OCI-LY3 (cell line): ENCODE measurements around the gene WDR76.
"Not testable (repeated sequence)": the region's sequence is repeated elsewhere in the genome, so short reads cannot be mapped to it uniquely, and the experiment has no call there.

Source experiments
- H2AFZ ChIP-seq: fragments of 200-600, 300-600 bp; shearing (Covaris generic); 2 replicates; pipeline ENCODE4 v1.6.0; 2014; ENCODE audit warnings: antibody characterized with exemption, low read depth, low read length
- H3K27ac ChIP-seq: fragments of 200-600, 300-600 bp; sonication (generic); 2 replicates; pipeline ENCODE4 v1.5.1; 2014; ENCODE audit warnings: mild to moderate bottlenecking, low read length, moderate library complexity, mixed read lengths
- H3K27me3 ChIP-seq: fragments of 200-600, 300-600 bp; sonication (generic); 2 replicates; pipeline ENCODE4 v1.6.1; 2014; ENCODE audit warnings: low read depth, low read length, mixed read lengths
- H3K36me3 ChIP-seq: fragments of 200-600, 300-600 bp; sonication (generic); replicated peaks from 2 replicates; pipeline ENCODE3; 2014; ENCODE audit warnings: low read depth, low read length, mixed read lengths
- H3K4me1 ChIP-seq: fragments of 300-600, 200-600 bp; sonication (generic); 2 replicates; pipeline ENCODE4 v1.6.1; 2014; ENCODE audit warnings: low read length, mixed read lengths
- H3K4me2 ChIP-seq: fragments of 200-600, 300-600 bp; sonication (generic); 2 replicates; pipeline ENCODE4 v1.6.1; 2014; ENCODE audit warnings: low read length, mixed read lengths
- H3K4me3 ChIP-seq: fragments of 300-600, 200-600 bp; sonication (generic); 2 replicates; pipeline ENCODE4 v1.5.1; 2014; ENCODE audit warnings: antibody characterized with exemption, mild to moderate bottlenecking, low read length, moderate library complexity
- H3K79me2 ChIP-seq: fragments of 300-600, 200-600 bp; shearing (Covaris generic); 2 replicates; pipeline ENCODE4 v1.6.1; 2014; ENCODE audit warnings: mild to moderate bottlenecking, low read length, mixed read lengths
- H3K9ac ChIP-seq: fragments of 300-600, 200-600 bp; shearing (Covaris generic); 2 replicates; pipeline ENCODE4 v1.6.0; 2014; ENCODE audit warnings: mild to moderate bottlenecking, low read length, moderate library complexity
- H3K9me3 ChIP-seq: fragments of 200-600, 300-600 bp; shearing (Covaris generic); 2 replicates; pipeline ENCODE4 v1.6.1; 2014; ENCODE audit warnings: low read length, mixed read lengths; ENCODE audit not compliant: insufficient read depth
- H4K20me1 ChIP-seq: fragments of 200-600, 300-600 bp; sonication (generic); 2 replicates; pipeline ENCODE4 v1.6.1; 2016; ENCODE audit warnings: low read length, mixed read lengths; ENCODE audit not compliant: insufficient read depth
- EZH2phosphoT487 ChIP-seq: fragments of 200-600 bp; shearing (Covaris generic); IDR thresholded peaks from 2 replicates; pipeline ENCODE4 v1.6.1; 2018; ENCODE audit warnings: antibody characterized with exemption, mixed run types, low read depth
- TF ChIP-seq, protein P1 (sequence below): fragments of 200-600, 300-600 bp; sonication (generic); IDR thresholded peaks from 2 replicates; pipeline ENCODE4 v1.5.1; 2014; ENCODE audit warnings: antibody characterized with exemption, low read length, low read depth

The WDR76 gene

DNA sequence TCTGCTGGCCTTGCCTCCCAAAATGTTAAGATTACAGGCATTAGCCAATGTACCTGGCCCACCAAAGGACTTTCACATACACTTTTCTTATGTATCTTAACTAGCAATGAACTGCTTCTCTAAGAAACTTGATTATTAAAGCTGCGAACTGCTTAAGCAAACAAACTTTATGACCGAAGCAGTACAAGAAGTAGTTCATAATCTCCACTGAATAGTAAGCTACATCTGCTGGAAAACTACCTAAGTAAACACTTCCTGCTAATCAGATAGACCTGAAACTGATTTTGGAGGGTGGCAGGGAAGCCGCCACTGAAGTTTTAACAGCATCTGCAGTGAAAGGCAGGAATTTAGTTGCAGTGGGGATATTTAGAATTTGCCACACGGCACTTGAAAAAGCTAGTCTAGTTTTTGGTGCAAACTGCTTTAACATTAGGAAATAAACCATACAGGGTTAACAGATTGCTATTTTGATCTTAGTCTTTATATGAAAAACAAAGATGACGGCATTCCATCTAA lies 18.3 kb upstream of the WDR76 start:
- no peaks in the 10 kb centered on the region for H4K20me1 ChIP-seq
- peak overlapping the region; percentile 73 for H3K4me2 ChIP-seq
- peaks cover 30% of the 10 kb centered on the region for H3K4me1 ChIP-seq
- H3K79me2 ChIP-seq = 0 out of 2 replicates have a peak, but pooled peaks cover 5% of the 10 kb centered on the region
- no peak overlapping the region for H2AFZ ChIP-seq
- H3K9ac ChIP-seq = peak overlapping the region; percentile 48
- peak overlapping the region; percentile 94 for H3K27ac ChIP-seq
- peak overlapping the region; percentile 47 for H3K4me3 ChIP-seq
- TF ChIP-seq, protein P1, sequence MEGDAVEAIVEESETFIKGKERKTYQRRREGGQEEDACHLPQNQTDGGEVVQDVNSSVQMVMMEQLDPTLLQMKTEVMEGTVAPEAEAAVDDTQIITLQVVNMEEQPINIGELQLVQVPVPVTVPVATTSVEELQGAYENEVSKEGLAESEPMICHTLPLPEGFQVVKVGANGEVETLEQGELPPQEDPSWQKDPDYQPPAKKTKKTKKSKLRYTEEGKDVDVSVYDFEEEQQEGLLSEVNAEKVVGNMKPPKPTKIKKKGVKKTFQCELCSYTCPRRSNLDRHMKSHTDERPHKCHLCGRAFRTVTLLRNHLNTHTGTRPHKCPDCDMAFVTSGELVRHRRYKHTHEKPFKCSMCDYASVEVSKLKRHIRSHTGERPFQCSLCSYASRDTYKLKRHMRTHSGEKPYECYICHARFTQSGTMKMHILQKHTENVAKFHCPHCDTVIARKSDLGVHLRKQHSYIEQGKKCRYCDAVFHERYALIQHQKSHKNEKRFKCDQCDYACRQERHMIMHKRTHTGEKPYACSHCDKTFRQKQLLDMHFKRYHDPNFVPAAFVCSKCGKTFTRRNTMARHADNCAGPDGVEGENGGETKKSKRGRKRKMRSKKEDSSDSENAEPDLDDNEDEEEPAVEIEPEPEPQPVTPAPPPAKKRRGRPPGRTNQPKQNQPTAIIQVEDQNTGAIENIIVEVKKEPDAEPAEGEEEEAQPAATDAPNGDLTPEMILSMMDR = no peak
- no peak for TF ChIP-seq EZH2phosphoT487
- no peaks in the 10 kb centered on the region for H3K9me3 ChIP-seq
- peaks cover 73% of the 10 kb centered on the region for H3K36me3 ChIP-seq
- no peaks in the 10 kb centered on the region for H3K27me3 ChIP-seq

DNA sequence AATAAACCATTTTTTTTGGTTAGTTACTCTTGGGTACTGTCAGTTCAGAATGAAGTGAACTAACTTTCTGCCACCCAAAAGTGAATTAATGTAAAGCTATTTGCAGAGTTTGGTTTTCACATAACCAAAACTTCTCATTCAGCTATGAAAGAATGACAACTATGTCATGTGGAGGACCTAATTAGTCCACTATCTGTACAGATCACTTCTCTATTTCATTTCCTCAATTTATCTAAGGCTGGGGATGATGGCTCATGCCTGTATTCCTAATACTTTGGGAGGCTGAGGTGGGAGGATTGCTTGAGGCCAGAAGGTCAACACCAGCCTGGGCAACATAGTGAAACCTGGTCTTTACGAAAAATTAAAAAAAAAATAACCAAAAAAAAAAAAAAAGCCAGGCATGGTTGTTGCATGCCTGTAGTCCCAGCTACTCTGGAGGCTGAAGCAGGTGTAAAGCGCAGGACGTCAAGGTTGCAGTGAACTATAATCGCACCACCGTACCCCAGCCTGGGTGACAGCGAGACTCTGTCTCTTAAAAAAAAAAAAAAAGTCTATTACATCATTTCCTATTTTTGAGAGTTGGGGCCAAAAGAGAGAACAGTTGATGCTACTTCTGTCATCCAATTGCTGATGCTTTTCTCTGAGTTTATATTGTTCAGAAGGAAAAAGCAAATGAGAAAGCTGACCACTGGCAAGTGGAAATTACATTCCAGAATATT lies 17.7 kb upstream of the WDR76 start:
- Histone ChIP-seq H3K27me3 (no peaks in the 10 kb centered on the region), H3K27ac (peak overlapping the region; percentile 94), H3K9ac (peak overlapping the region; percentile 55), H3K4me1 (peaks cover 30% of the 10 kb centered on the region), H3K36me3 (peaks cover 71% of the 10 kb centered on the region), H4K20me1 (no peaks in the 10 kb centered on the region), H3K4me2 (peak overlapping the region; percentile 73), H2AFZ (no peak overlapping the region), H3K9me3 (no peaks in the 10 kb centered on the region), H3K4me3 (peak overlapping the region; percentile 47), H3K79me2 (0 out of 2 replicates have a peak, but pooled peaks cover 5% of the 10 kb centered on the region)
- no peak for TF ChIP-seq EZH2phosphoT487
- TF ChIP-seq, protein P1 = no peak

DNA sequence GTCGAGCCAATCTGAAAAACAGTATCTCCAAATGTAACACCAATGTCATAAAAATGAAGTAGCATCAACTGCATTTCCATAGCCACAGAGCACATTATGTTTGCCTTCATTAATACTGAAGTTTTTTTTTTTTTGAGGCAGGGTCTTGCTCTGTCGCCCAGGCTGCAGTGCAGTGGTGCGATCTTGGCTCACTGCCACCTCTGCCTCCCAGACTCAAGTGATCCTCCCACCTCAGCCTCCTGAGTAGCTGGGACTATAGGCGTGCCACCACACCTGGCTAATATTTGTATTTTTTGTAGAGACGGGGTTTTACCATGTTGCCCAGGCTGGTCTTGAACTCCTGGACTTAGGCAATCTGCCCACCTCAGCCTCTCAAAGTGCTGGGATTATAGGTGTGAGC lies 11.7 kb upstream of the WDR76 start:
- H3K9me3 ChIP-seq, H3K27me3 ChIP-seq, H3K4me3 ChIP-seq, H3K9ac ChIP-seq, H3K4me1 ChIP-seq, H4K20me1 ChIP-seq, H3K27ac ChIP-seq, H2AFZ ChIP-seq, H3K4me2 ChIP-seq: not testable (repeated sequence)
- H3K36me3 ChIP-seq = peaks cover 56% of the 10 kb centered on the region
- H3K79me2 ChIP-seq = peaks cover 34% of the 10 kb centered on the region

DNA sequence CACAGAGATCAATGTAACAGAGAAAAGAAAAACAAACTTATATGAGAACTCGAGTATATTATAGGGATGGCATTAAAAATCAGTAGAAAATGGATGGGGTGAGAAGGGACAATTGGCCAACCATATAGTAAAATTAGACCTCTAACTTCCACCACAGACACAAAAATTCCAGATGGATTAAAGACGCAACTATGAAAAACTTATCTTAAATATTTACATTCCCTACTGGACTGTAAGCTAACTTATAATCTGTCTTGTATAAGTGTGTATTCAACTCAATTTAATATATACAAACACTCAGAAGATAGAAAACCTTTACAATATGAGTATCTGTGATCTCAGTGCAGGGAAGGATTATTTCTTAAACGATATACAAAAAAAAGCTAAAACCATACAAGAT lies 5.3 kb upstream of the WDR76 start:
- H3K79me2 ChIP-seq = peaks cover 82% of the 10 kb centered on the region
- H3K4me3 ChIP-seq = no peak overlapping the region
- no peak overlapping the region for H3K9ac ChIP-seq
- no peaks in the 10 kb centered on the region; the same call in 1 of the 2 replicates for H3K9me3 ChIP-seq
- no peak overlapping the region for H3K27ac ChIP-seq
- no peak overlapping the region for H2AFZ ChIP-seq
- H3K36me3 ChIP-seq = peaks cover 23% of the 10 kb centered on the region
- H4K20me1 ChIP-seq = no peaks in the 10 kb centered on the region; the same call in 1 of the 2 replicates
- peaks cover 22% of the 10 kb centered on the region for H3K4me1 ChIP-seq
- TF ChIP-seq EZH2phosphoT487 = no peak
- TF ChIP-seq, protein P1 = no peak
- no peak overlapping the region for H3K4me2 ChIP-seq
- H3K27me3 ChIP-seq = no peaks in the 10 kb centered on the region
